ENCODE measurements around the gene MMP25. TPM values are rescaled to one million over a fixed set of nuclear protein-coding genes. Genes with fewer than 3 reads are reported as not detected.

Gene MMP25
- polyA plus RNA-seq, 1 of the 3 experiments (the other 2 are of a cell fraction): 0.03 TPM

DNA sequence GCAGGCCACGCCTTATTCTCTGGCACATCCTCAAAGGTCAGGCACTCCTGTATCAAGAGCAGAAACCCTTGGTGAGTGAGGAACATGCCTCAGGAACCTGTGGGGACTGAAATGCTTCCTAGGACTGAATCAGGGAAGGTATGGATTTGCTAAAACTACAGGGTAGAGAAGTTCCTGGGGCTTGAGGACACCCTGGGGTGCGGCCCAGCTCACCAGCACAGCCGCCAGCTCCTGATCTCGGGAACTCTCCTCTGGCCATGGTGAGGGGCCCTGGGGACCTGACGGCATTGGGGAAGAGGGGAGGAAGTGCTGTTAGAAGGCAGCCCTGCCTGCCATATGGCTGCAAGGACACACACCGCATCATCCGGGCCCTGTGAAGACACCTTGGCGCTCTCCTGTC lies 45.2 kb downstream of the MMP25 start:
- peaks cover 52% of the 10 kb centered on the region for H3K27me3 ChIP-seq (ENCODE audit: insufficient read depth)
- H3K36me3 ChIP-seq (replicated peaks in 1 of 2; ENCODE audit: control insufficient read depth in 1 of 2, insufficient read depth in 2 of 2, low read length in 1 of 2): no peaks in the 10 kb centered on the region
- POLR2A ChIA-PET: no interaction called here
- no peaks in the 10 kb centered on the region for H3K9me3 ChIP-seq
- no peak for DNase-seq
- H3K27ac ChIP-seq (ENCODE audit: low read depth in 2 of 2, low read length in 1 of 2): no peak overlapping the region
- H3F3A ChIP-seq (replicated peaks; ENCODE audit: insufficient read depth): no peaks in the 10 kb centered on the region
- no peaks in the 10 kb centered on the region for H3K79me2 ChIP-seq (ENCODE audit: insufficient read depth)
- H3K4me3 ChIP-seq (ENCODE audit: low read depth in 2 of 2, low read length in 1 of 2): no peak overlapping the region
- no peak overlapping the region for H3K9ac ChIP-seq
- no peak overlapping the region for H3K4me2 ChIP-seq
- WGBS (ENCODE audit: low lambda C conversion rate): 70% methylated on average over 8 of the region's 8 CpGs
- H3K4me1 ChIP-seq (ENCODE audit: control insufficient read depth in 1 of 2, insufficient read depth in 2 of 2, low read depth in 1 of 2, low read length in 1 of 2): no peaks in the 10 kb centered on the region; a peak in 1 of 4 replicates
- no peak overlapping the region for H2AFZ ChIP-seq (ENCODE audit: low read depth)
- H3K9me2 ChIP-seq: no peaks in the 10 kb centered on the region
- H4K20me1 ChIP-seq (ENCODE audit: insufficient read depth): no peaks in the 10 kb centered on the region
- CTCF ChIA-PET: interaction anchor here (2.1 to 3.9 kb wide), 4 partner anchors 9 to 60 kb away, joined by 7 to 25 read pairs (median 12); no protein-coding TSS in a partner anchor
- TF ChIP-seq GABPA (IDR thresholded peaks at IDR 0.05; ENCODE audit: low read depth) (no peak), REST (IDR thresholded peaks at IDR 0.05; ENCODE audit: low read depth, low read length) (no peak), POLR2AphosphoS5 (IDR thresholded peaks at IDR 0.05; ENCODE audit: low read depth, low read length) (no peak), RAD21 (IDR thresholded peaks at IDR 0.05; ENCODE audit: low read length) (no peak), MEF2A (IDR thresholded peaks at IDR 0.05; ENCODE audit: borderline replicate concordance, low read depth) (no peak), MAX (IDR thresholded peaks at IDR 0.05; ENCODE audit: low read depth) (no peak), PBX3 (IDR thresholded peaks at IDR 0.05) (no peak), RFX5 (IDR thresholded peaks at IDR 0.05; ENCODE audit: low read length) (no peak), YY1 (IDR thresholded peaks at IDR 0.05; ENCODE audit: low read depth) (no peak), TCF12 (IDR thresholded peaks at IDR 0.05) (no peak), JUND (IDR thresholded peaks at IDR 0.05) (no peak), RXRA (IDR thresholded peaks at IDR 0.05; ENCODE audit: borderline replicate concordance, low read depth) (no peak), CHD2 (IDR thresholded peaks at IDR 0.05; ENCODE audit: low read length, partially characterized antibody) (no peak), FOXM1 (IDR thresholded peaks at IDR 0.05; ENCODE audit: low read depth) (no peak), NRF1 (IDR thresholded peaks at IDR 0.05; ENCODE audit: low read depth, low read length) (no peak), RCOR1 (IDR thresholded peaks at IDR 0.05; ENCODE audit: low read length) (no peak)
- TF ChIP-seq, protein P1, sequence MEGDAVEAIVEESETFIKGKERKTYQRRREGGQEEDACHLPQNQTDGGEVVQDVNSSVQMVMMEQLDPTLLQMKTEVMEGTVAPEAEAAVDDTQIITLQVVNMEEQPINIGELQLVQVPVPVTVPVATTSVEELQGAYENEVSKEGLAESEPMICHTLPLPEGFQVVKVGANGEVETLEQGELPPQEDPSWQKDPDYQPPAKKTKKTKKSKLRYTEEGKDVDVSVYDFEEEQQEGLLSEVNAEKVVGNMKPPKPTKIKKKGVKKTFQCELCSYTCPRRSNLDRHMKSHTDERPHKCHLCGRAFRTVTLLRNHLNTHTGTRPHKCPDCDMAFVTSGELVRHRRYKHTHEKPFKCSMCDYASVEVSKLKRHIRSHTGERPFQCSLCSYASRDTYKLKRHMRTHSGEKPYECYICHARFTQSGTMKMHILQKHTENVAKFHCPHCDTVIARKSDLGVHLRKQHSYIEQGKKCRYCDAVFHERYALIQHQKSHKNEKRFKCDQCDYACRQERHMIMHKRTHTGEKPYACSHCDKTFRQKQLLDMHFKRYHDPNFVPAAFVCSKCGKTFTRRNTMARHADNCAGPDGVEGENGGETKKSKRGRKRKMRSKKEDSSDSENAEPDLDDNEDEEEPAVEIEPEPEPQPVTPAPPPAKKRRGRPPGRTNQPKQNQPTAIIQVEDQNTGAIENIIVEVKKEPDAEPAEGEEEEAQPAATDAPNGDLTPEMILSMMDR (IDR thresholded peaks at IDR 0.05): no peak
- TF ChIP-seq, protein P2, sequence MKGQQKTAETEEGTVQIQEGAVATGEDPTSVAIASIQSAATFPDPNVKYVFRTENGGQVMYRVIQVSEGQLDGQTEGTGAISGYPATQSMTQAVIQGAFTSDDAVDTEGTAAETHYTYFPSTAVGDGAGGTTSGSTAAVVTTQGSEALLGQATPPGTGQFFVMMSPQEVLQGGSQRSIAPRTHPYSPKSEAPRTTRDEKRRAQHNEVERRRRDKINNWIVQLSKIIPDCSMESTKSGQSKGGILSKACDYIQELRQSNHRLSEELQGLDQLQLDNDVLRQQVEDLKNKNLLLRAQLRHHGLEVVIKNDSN (IDR thresholded peaks at IDR 0.05; ENCODE audit: borderline replicate concordance, low read depth): no peak

All from SK-N-SH (cell line).